HG02981 (cell line): Measurements from ENCODE around the gene RANBP3.
"Not testable (repeated sequence)": the region's sequence is repeated elsewhere in the genome, so short reads cannot be mapped to it uniquely, and the experiment has no call there.

Experiments
- ATAC-seq: cut with Tn5 transposase; IDR thresholded peaks from one replicate; pipeline ENCODE4 v1.9.1; 2021; ENCODE audit warnings: mild to moderate bottlenecking, moderate library complexity; ENCODE audit not compliant: unreplicated experiment

Gene RANBP3

DNA sequence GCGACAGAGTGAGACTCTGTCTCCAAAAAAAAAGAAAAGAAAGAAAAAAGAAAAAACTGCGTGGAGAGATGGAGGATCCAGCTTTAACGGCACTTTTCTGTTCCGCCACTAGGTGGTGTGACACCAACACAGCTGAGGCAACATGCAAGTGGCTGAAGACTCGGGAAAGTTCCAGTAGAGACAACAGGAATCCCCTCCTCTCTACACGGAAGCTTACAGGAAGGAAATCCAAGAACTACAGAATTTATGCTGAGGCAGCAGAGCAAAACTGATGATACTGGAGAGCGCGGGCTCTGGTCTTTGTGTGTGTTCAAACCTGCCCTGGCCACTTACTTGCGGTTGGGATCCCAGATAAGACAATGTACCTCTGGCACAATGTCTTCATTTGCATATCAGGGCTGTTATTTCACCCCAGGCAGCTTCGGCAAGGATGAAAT, 9.9 kb downstream of the RANBP3 start:
- ATAC-seq: no peak

GRCh38 chr19:5967571-5967970, 10.4 kb downstream of the RANBP3 start:
- ATAC-seq: no peak

DNA sequence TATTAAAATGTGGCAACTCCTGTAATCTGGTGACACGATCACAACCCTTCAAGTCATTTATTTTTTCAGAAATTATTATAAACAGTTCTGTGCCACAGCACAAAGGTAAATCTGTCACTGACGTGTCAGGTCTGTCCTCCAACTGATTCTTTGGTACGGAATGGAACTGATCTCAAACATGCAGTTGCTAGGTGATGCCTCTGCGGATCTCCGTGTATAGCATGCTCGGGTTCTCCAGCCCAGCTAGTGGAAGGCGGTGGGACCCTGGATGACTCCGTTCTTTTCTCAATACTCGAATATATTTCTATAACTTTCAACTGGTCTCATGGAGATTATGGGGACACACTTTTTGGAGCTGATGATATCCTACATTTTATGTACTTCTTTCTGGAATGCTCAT, 11.0 kb downstream of the RANBP3 start:
- ATAC-seq: no peak

DNA sequence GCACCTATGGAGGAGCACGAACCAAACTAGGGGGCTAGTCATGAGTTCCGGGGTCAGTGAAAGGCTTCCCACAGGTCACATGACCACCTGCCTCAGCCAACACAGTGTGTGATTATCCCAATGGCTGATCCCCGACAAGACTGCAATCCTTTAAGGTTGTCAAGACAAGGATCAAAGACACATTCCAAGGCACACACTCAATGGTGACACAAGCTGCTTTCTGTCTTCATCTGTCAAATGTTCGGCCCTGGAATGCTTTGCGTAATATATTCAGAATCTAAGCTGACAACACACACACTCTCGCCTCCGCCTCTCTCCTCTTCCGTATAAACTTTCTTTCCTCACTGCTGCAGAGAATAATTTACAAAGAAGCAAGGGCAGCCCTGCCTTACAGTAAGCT, 11.7 kb downstream of the RANBP3 start:
- no peak for ATAC-seq

GRCh38 chr19:5964816-5965565, 12.9 kb downstream of the RANBP3 start:
- no peak for ATAC-seq

GRCh38 chr19:5963855-5964254, 14.1 kb downstream of the RANBP3 start:
- ATAC-seq: no peak

DNA sequence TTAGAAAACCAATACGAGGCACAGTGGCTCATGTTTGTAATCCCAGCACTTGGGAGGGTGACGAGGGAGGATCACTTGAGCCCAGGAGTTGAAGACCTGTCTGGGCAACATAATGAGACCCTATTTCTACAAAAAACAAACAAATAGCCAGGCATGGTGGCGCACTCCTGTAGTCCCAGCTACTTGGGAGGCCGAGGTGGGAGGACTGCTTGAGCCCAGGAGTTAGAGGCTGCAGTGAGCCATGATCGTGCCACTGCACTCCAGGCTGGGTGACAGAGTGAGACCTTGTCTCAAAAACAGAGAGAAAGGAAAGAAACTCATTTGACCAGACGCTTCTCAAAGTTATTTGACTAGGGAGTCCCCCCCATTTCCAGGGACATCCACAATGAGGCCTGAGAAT, 14.7 kb downstream of the RANBP3 start:
- not testable (repeated sequence) for ATAC-seq

DNA sequence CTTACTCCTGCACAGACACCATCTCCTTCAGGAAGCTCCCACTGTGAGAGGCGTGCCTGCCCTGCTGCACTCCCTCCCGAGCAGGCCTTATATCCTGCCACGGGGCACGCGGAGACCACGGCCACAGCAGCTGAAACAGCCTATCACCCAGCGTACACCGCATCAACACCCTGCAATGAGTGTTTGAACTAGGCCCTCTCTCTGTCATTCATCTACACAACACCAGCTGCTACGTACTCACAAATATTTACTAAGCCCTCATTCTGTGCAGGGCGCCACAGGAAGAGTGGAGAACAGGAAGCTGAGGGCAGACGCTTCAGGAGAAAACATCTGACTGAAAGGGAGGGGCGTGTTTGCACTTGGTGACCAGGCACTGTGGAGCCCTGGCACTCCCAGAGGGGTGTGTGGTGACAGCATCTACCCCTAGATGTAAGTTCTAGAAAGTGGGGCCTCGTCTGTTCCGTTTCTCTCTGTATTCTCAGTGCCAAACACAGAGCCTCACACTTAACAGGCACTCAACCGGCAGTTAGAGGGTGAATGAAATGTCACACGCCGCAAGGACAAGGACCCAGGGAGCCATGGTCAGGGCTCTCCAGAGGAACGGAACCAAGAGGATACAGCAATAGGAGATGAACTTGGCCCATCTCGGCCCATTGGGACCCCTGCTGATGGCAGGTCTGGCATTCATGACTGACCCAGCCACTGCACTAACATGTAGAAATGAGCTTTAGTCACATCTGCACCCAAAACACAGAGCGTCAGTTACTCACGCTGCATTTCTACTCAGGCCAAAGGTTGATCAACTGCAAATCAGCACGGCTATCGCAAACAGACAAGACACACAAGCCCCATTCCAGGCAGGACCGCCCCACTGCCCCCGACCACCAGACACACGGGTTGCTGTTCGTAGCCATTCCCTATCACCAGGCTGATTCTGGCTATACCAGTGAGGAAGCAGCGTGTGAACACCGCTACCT, 15.7 kb downstream of the RANBP3 start:
- ATAC-seq: peak; percentile 52

DNA sequence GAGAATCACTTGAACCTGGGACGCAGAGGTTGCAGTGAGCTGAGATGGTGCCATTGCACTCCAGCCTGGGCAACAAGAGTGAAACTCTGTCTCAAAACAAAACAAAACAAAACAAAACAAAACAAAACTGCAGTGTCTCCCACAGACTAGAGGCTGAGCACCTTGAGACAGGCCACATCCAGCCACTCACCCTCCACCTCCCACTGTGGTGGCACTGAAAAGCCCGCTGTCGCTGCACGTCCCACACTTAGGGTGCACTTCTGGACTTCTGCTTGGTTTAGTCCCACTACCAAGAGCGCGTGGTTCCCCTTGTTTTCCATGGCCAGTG, 16.3 kb downstream of the RANBP3 start:
- ATAC-seq: peak; percentile 31

DNA sequence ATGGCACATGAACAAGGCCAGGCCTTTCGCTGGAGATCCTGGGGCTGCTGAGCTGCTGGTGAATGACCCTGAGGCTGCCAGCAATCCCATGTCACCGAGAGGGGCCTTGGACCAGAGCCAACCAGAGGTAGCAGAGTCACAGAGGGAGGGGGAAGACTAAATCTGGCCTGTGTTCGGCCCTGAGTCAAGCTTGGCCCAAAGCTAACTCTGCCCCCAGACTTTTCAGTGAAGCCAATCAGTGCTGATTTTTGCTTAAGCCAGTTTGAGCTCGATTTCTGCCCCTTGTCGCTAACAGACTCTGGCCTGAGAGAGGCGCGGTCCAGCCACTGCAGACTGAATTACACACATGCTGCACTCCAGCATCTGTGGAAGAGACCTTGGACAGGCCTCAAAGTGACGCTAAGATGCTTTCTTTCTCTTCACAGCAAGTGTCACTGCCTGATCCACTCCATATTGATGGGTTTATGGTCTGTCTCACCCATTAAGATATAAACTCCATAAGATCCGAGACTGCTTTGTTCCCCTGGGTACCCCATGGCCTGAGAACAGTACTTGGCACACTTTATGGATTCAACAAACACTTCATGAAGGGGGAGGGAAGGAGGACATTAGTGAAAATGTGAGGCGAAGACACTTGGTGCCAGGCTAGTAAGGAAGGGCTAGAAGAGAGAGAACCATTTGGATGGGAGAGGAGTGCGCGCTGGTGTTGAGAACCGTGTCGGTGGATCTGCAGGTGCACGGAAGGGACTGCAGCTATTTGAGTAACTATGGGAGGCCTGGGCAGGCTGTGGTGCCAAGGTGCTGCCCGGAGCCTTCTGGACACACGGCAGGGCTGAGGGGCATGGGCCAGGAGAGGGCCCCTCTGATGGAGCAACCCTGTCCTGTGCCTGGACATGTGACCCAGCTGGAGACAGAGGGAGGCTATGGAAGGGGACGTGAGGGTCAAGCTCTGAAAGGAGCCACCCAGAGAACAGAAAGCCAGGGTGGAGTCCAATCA, 17.6 kb downstream of the RANBP3 start:
- ATAC-seq: no peak

DNA sequence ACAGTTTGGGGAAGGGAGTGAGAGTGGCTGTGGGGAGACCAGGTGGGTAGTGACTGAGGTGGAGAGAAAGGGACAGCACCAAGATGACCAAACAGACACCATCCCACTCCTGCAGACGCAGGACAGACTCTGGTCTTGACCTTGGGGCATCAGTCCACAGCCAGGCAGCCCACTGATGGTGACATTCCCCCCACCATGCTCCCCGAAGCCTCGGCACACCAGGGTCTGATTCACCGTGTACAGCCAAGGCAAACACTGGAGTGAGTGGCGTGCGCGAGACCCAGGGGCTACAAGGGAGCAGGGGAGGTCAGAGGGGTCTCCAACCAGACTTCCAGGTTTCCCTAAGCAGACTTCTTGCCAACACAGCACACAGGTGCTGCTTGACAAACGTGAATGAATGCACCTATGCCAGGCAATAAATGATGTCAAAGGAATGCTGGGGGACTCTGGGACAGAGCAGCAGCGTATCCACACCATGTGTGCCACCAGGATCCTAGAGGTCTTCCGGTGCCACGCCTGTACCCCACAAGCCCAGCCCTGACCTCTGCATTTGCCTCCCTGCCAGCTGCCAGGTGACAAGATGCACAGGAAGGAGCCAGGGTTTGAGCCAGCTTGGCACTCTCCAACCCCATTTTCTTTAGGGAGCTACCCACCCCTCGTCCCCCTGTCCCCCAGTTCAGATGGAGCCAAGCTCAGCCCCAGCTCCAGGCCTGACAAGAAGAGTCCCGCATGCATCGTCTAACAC, 18.5 kb downstream of the RANBP3 start:
- ATAC-seq: no peak

DNA sequence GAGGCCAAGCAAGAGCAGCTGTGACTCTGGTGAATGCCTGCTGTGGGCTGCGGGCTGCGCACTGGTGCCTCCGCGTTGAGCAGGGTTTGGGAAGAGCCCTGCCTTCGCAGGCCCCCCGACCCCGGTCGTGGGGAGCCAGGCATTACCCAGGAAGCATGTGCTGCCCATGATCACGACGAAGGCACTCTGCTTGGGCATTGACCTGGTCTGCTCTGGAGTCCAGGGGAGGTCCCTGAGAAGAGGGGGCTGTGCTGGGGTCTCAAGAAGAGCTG, 19.2 kb downstream of the RANBP3 start:
- no peak for ATAC-seq

DNA sequence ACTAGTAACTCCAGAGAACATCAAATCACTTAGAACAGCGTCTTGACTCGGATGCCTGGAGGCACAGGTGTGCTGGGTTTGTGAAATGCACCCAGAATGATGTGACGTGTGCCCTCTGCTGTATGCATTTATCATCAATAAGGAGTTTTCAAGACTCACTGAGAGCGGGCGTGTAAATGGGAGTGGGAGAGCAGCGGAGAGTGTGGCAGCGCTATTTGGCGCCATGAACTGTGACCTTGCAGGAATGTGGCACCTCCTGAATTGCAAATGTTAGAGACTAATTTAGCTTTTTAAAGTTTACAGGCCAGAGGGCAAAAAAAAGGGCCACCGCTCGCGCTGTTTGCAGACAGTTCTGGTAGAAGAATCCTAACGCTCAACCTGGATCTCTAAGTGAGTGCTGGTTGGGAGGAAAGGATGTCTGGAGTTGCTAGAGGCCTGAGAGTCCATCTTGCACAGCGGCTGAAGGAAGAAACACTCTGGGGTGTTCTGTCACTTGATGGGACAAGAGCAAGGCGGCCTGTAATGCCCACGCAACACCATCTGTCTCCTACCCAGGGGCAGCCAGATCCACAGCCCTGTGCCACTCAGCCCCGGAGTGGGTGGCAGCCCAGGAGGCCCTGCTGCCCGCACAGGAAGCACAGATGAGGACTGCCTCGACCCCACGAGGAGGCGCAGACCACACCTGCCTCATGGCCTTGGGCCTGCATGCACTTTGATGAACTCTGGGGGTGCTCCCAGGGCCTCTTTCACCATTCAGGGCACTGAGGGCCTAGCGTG, 19.7 kb downstream of the RANBP3 start:
- no peak for ATAC-seq

- no peak for ATAC-seq
Measured at GRCh38 chr19:5957170-5957569, 20.8 kb downstream of the RANBP3 start.

DNA sequence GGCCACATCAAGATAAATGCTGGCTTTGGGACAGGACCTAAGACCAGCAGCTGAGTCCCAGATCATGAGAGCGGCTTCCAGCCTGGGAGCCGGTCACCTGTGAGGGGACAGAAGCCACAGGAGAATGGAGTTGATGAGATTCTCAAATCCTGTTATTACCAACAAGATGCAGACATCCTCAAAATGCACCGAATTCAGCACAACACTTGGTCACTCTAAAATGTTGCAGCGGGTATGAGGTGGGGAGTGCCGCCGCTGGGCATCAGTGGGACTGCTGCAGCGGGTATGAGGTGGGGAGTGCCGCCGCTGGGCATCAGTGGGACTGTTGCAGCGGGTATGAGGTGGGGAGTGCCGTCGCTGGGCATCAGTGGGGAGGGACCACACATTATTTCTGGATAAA, 21.2 kb downstream of the RANBP3 start:
- no peak for ATAC-seq

DNA sequence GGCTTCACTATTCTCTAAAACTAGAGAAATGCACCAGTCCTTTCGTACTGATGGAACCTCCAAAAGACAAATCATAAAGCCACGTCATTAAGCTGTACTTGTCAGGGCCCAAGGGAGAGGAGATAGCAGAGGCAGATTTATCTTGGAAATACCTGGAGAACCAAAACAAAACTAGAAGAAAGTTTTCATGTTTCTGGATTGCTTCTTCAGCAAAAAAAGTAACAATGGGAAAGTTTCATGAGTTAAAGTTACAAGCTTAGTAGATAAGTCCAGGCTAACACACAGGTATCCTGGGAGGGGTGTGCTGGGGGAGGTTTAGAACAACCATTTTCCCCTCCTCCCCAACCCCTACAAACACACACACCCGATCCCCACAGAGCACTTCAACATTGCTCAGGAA, 21.6 kb downstream of the RANBP3 start:
- no peak for ATAC-seq

DNA sequence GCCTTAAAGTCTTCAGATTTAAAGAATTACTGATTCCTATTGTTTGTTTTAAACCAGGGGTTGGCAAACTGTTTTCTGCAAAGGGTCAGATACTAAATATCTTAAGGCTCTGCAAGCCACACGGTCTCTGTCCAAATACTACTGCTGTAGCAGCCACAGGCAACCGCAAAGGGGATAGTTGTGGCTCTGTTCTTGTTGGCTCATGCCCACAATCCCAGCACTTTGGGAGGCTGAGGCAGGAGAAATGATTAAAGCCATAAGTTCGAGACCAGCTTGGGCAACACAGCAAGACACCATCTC, 22.4 kb downstream of the RANBP3 start:
- no peak for ATAC-seq

GRCh38 chr19:5954293-5954692, 23.6 kb downstream of the RANBP3 start:
- ATAC-seq: no peak

DNA sequence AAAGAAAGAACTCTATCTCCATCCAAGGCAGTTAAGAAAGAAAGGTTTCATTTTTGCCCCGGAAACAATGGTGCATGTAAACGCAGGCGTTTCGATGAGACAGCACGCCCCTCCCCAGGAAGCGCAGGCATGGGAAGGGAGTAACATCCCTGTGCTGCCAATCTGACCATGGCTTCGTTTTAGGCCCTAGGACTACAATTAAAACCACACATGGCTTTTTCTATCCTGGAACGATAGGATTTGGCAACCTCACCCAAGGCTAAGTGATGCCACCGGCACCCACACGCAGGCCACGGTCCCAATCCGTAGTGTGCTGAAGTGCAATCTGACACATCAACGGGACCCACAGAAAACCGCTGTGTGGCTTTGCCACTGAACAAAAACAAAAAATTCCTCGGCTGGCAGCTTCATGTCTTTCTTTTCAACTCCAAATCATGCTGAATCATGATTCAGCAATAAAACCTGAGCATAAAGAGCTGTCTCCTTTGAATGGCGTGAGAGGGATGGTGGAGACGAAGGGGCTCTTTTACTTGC, 24.2 kb downstream of the RANBP3 start:
- no peak for ATAC-seq
